IPS-15b (cell line): ENCODE data around the gene MYO18A.

Source experiments
- H3K27me3 ChIP-seq: one replicate; pipeline ENCODE4 v1.6.1; 2013; ENCODE audit warnings: low read length; ENCODE audit not compliant: control insufficient read depth, insufficient read depth
- H3K36me3 ChIP-seq: one replicate; pipeline ENCODE4 v1.6.1; 2013; ENCODE audit warnings: low read length; ENCODE audit not compliant: control insufficient read depth, insufficient read depth
- H3K4me1 ChIP-seq: one replicate; pipeline ENCODE4 v1.6.1; 2013; ENCODE audit warnings: mild to moderate bottlenecking, low read length; ENCODE audit not compliant: control insufficient read depth, insufficient read depth
- H3K4me3 ChIP-seq: one replicate; pipeline ENCODE4 v1.5.1; 2013; ENCODE audit warnings: low read depth, low read length
- H3K9ac ChIP-seq: one replicate; pipeline ENCODE4 v1.6.1; 2013; ENCODE audit warnings: low read depth, mild to moderate bottlenecking, low read length
- H3K9me3 ChIP-seq: one replicate; pipeline ENCODE4 v1.6.1; 2013; ENCODE audit warnings: mild to moderate bottlenecking, low read length; ENCODE audit not compliant: control insufficient read depth, insufficient read depth

Gene MYO18A

DNA sequence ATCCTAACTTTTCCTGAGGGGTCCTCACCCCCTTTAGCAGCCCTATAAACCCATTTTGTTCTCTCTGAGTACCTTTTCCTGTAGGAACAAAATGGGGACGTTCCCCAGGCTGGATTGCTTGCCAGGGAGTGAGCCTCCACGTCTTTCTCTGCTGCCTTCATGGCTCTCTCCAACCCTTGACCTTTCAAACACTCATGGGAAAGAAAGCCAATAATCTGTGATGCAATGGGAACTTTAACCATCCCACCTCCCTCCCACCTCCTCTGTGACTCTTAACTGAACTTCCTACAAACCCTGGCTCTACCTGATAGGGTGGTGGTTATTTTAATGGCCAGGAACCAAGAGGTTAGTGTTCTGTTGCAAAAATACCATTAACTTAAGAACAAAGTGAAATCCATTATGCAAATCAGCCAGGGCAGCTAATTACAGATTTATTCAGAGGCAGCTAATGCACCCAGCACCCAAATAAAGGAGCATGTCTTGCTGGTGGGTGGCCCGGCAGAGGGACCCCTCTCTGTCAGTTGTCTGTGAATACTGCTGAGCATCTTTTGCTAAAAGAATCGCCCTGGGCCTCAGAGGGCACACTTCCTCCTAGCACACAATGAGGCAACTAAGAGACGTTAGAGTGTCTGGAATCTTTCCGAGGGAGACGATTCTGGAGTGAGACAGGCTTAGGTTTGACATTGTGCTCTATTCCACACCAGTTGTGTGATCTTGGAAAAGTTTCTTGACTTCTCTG is 134.3 kb downstream of the MYO18A start:
- H3K36me3 ChIP-seq = no peaks in the 10 kb centered on the region
- H3K27me3 ChIP-seq = no peaks in the 10 kb centered on the region
- H3K4me3 ChIP-seq = no peak overlapping the region
- peaks cover 19% of the 10 kb centered on the region for H3K4me1 ChIP-seq
- no peaks in the 10 kb centered on the region for H3K9me3 ChIP-seq
- no peak overlapping the region for H3K9ac ChIP-seq

DNA sequence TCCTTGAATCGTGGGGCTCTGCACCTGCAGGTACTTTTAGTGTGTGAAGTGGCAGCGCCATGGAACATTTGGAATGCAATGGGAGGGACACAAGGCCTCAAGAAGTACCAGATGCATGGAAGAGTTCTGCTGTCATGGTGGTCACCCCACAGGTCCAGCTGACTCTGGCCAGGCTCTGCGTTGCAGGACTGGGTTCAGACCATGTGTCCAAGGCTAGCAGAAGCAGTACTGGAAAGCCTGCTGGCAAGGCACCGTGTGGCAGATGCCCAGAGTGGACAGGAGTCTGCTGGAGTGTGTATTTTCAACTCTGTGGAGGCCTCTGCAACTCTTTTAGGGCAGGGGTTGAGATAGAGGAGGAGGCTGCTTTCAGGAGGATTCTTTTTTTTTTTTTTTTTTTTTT is 135.2 kb downstream of the MYO18A start:
- H3K4me1 ChIP-seq = peaks cover 19% of the 10 kb centered on the region

GRCh38 chr17:29043539-29044145 is 136.6 kb downstream of the MYO18A start:
- Histone ChIP-seq H3K4me3 (no peak overlapping the region), H3K36me3 (no peaks in the 10 kb centered on the region), H3K4me1 (peaks cover 25% of the 10 kb centered on the region), H3K9ac (no peak overlapping the region), H3K9me3 (no peaks in the 10 kb centered on the region), H3K27me3 (no peaks in the 10 kb centered on the region)

More for the DNA sequence above, 135.2 kb downstream of the MYO18A start:
- no peak overlapping the region for H3K4me3 ChIP-seq
- no peaks in the 10 kb centered on the region for H3K36me3 ChIP-seq
- no peak overlapping the region for H3K9ac ChIP-seq
- H3K9me3 ChIP-seq = no peaks in the 10 kb centered on the region
- no peaks in the 10 kb centered on the region for H3K27me3 ChIP-seq

- Histone ChIP-seq H3K9ac (peak within 1 kb of the TSS; percentile 76), H3K36me3 (no peaks in the 10 kb centered on the region), H3K4me3 (peak within 1 kb of the TSS; percentile 36), H3K9me3 (no peaks in the 10 kb centered on the region), H3K4me1 (peaks cover 32% of the 10 kb centered on the region), H3K27me3 (no peaks in the 10 kb centered on the region)
Observed at GRCh38 chr17:29042679-29043538, 137.3 kb downstream of the MYO18A start, which contains the start of gene PIPOX. TSS of gene PIPOX (plus strand) at chr17:29043141. CDS start at chr17:29043226, 85 bp downstream.

- H3K36me3 ChIP-seq = no peaks in the 10 kb centered on the region
- peaks cover 32% of the 10 kb centered on the region for H3K4me1 ChIP-seq
- no peak overlapping the region for H3K9ac ChIP-seq
- H3K27me3 ChIP-seq = no peaks in the 10 kb centered on the region
- no peaks in the 10 kb centered on the region for H3K9me3 ChIP-seq
- no peak overlapping the region for H3K4me3 ChIP-seq
Observed at GRCh38 chr17:29042026-29042678, 138.0 kb downstream of the MYO18A start.

- Histone ChIP-seq H3K36me3 (no peaks in the 10 kb centered on the region), H3K9me3 (no peaks in the 10 kb centered on the region), H3K4me3 (no peak overlapping the region), H3K4me1 (peaks cover 37% of the 10 kb centered on the region), H3K27me3 (no peaks in the 10 kb centered on the region), H3K9ac (no peak overlapping the region)
Observed at GRCh38 chr17:29041571-29041970, 138.6 kb downstream of the MYO18A start.

DNA sequence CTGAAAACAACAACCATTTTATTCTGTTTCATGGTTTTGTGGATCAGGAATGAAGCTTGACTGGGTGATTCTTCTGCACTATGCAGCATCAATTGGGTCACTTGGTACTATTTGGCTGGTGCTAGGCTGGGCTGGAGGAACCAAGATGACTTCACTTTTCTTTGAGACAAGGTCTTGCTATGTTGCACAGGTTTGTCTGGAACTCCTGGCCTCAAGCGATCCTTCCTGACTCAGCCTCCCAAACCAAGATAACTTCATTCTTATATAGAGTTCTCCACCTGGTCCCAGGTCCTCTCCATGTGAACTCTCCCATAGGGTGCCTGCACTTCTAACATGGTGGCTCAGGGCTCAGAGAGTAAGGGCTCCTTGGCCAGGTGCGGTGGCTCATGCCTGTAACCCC is 139.1 kb downstream of the MYO18A start:
- Histone ChIP-seq H3K9me3 (no peaks in the 10 kb centered on the region), H3K36me3 (no peaks in the 10 kb centered on the region), H3K4me1 (peaks cover 38% of the 10 kb centered on the region)

GRCh38 chr17:29039764-29040598 is 140.2 kb downstream of the MYO18A start:
- Histone ChIP-seq H3K4me1 (peaks cover 38% of the 10 kb centered on the region), H3K27me3 (no peaks in the 10 kb centered on the region), H3K9ac (no peak overlapping the region), H3K36me3 (no peaks in the 10 kb centered on the region), H3K4me3 (no peak overlapping the region), H3K9me3 (no peaks in the 10 kb centered on the region)

More for the DNA sequence above, 139.1 kb downstream of the MYO18A start:
- no peak overlapping the region for H3K4me3 ChIP-seq
- no peak overlapping the region for H3K9ac ChIP-seq
- H3K27me3 ChIP-seq = no peaks in the 10 kb centered on the region

DNA sequence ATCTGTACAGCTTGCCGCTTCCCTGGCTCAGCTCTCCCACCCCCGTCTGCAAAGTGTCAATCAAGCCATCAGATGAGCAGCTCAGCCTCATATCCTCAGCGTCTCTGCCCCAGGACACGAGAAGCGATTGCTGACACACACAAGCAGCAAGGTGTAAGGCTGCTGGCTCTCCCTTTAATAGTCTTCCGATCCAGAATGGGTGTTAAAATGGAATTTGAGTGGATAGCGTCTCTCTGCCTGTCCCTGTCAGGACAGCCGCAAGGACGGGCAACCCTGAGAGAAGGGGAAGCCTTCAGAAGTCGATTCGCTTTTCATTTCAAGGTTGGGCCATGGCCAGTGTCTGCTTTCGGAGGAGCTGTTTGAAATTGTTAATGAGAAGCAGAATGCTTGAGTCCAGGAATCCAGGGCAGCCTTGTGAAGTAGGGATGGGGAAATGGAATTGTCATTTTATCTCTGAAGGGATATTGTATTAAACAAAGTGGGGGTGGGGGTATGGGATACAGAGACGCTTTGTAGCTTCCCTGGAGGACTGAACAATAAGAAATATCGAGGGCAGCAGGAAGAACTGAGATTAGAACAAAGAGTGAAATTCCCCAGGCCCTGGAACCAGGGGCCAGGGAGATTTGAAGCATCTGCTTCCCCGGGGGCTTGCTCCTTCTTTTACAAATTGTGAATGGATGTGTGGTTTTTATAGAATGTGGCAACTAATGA is 142.0 kb downstream of the MYO18A start:
- no peaks in the 10 kb centered on the region for H3K9me3 ChIP-seq
- peaks cover 40% of the 10 kb centered on the region for H3K4me1 ChIP-seq
- no peaks in the 10 kb centered on the region for H3K36me3 ChIP-seq
- no peaks in the 10 kb centered on the region for H3K27me3 ChIP-seq
- no peak overlapping the region for H3K4me3 ChIP-seq
- no peak overlapping the region for H3K9ac ChIP-seq

- Histone ChIP-seq H3K9me3 (no peaks in the 10 kb centered on the region), H3K36me3 (no peaks in the 10 kb centered on the region), H3K4me3 (no peak overlapping the region), H3K27me3 (no peaks in the 10 kb centered on the region), H3K9ac (no peak overlapping the region), H3K4me1 (peaks cover 41% of the 10 kb centered on the region)
Observed at GRCh38 chr17:29037739-29038084, 142.5 kb downstream of the MYO18A start.
